22Rv1 (cell line): ENCODE data around the gene PDE2A.
A peak's percentile ranks its signal among the peaks of the same experiment; 100 is the strongest.

Source experiments
- H3K27ac ChIP-seq: fragments of 450-650 bp; 2 replicates; pipeline ENCODE4 v1.5.1; 2017
- ZFX ChIP-seq: fragments of 450-650 bp; IDR thresholded peaks from 2 replicates; pipeline ENCODE4 v1.6.1; 2017; ENCODE audit warnings: antibody characterized with exemption, borderline replicate concordance
- TF ChIP-seq, protein P1 (sequence below): fragments of 450-650 bp; IDR thresholded peaks from 2 replicates; pipeline ENCODE4 v1.5.1; 2017; ENCODE audit warnings: mild to moderate bottlenecking

Gene PDE2A

DNA sequence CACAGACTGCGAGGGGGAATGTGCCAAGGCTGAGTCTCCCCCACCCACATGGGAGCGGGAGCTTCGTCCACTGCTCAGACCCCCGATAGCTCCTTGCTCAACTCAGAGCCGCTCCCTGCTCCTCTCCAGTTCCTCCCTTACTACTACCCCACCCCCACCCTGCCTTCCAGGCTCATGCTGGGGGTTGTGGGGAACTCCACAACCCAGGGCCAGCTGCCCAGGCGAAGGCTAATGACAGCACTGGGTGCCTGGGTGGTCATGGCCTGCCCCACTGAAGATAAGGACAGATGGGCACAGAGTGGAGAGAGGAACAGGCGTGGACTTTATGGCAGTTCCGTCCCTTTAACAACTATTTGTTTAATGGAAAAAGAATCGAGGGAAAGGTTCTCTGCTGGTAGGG, 73.7 kb downstream of the PDE2A start:
- no peak overlapping the region for H3K27ac ChIP-seq
- no peak for TF ChIP-seq ZFX
- TF ChIP-seq, protein P1, sequence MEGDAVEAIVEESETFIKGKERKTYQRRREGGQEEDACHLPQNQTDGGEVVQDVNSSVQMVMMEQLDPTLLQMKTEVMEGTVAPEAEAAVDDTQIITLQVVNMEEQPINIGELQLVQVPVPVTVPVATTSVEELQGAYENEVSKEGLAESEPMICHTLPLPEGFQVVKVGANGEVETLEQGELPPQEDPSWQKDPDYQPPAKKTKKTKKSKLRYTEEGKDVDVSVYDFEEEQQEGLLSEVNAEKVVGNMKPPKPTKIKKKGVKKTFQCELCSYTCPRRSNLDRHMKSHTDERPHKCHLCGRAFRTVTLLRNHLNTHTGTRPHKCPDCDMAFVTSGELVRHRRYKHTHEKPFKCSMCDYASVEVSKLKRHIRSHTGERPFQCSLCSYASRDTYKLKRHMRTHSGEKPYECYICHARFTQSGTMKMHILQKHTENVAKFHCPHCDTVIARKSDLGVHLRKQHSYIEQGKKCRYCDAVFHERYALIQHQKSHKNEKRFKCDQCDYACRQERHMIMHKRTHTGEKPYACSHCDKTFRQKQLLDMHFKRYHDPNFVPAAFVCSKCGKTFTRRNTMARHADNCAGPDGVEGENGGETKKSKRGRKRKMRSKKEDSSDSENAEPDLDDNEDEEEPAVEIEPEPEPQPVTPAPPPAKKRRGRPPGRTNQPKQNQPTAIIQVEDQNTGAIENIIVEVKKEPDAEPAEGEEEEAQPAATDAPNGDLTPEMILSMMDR = no peak

DNA sequence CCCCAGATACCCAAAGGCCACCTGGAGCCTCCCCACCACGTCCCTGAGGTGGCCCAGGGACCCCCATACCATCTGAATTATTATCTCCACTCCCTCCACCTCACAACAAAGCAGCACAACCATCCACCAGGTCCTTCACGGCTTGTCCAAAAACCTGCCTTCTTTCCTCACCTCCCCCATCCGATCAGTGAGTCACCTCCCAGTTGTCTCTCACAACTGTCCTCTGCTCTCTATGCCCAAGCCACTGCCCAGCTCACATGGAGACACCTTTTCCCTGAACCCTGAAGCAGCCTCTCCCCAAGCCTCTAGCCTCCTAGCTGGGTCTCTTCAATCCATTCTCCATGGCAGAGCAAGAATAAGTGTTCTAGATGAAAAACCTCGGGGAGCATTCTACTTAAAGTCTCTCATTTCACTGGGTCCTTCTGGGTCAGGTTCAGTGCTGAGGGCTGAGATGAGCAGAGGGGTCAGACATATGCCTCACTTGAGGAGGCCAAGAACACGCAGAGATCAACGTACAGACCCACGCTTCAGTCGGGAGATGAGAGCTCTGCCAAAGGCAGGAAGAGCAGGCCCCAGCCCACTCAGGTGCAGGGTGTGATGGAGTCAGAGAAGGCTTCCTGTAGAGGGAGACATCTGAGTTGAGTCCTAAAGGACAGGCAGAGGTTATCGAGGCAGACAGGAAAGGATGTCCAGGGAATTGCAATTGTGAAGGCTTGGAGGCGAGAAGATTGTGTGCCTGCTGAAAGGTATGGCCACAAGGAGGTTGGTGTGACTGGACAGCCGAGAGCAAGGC, 74.7 kb downstream of the PDE2A start:
- TF ChIP-seq, protein P1 = no peak
- TF ChIP-seq ZFX = no peak
- no peak overlapping the region for H3K27ac ChIP-seq

DNA sequence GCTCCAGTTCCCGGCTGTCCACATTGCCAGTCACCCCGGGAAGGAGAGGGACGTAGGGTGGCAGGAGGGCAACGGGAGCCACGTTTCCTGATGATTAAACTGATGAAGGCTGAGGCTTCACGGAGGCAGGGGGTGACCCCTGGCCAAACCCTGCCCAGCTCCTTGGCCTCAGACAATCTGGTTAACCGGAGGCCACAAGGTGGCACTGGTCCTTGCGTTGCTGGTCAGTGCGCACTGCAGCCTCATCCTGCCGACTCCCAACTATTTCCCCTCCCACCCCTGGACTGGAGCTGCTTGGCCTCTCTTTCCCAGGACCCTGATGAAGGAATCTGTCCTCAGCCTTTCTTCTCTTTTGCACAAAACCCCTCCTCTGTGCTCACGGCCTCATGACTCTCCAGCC, 75.3 kb downstream of the PDE2A start:
- TF ChIP-seq, protein P1 = peak; percentile 48
- TF ChIP-seq ZFX = no peak
- no peak overlapping the region for H3K27ac ChIP-seq

DNA sequence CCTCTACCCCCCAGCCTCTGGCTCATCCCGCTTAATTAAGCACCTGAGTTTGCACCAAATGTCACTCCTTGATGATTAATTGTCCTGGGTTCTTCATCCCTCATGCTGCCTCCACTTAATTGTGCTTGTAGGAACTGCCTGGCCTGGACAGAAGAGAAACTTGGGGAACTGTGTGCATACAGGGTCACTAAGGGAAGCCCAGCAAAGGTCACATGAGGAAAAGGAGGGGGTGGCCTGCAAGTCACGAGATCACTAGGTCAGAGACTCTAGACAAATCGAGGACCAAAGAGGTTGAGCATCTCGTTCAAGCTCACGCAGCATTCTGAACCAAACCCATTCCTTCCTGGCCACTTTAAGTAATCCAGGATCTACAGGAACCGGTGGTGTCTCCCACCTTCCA, 75.8 kb downstream of the PDE2A start:
- no peak overlapping the region for H3K27ac ChIP-seq
- TF ChIP-seq, protein P1 = no peak
- TF ChIP-seq ZFX = no peak

DNA sequence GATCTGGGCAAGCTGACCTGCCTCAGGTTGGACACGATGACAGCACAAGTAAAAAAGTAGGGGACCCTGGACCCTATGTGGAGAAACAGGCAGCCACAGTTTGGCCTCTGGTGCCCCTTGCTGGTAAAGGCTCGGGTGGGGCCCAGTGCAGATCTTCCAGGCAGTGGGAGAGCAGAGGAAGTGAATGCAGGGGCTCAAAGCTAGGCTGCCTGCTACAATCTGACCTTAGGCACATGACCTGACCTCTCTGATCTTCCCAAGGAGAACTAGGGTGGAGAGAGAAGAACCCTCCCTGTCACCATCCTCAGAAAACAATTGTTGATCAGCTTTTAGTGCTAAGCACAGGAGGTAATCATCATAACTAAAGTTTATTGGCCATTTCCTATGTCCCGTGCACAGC, 76.5 kb downstream of the PDE2A start:
- TF ChIP-seq, protein P1 = no peak
- TF ChIP-seq ZFX = no peak
- no peak overlapping the region for H3K27ac ChIP-seq

DNA sequence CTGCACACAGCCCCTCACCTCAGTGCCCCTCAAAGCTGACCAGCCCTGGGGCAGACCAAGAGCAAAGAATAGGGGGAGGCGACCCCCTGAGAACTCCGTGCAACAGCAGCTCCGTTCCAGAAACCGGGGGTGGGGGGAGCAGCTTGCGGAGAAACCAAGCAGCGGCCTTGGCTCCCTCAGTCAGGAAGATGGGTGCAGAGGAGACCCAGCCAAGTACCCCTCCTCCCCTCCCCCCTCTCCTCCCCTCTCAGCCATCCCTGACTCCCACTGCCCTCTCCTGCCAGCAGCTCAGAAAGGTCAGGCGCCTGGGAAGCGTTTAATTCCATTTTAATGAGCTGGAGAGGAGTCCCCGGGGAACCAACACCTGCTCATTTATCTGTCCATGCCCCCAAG, 78.9 kb downstream of the PDE2A start:
- TF ChIP-seq, protein P1 = no peak

DNA sequence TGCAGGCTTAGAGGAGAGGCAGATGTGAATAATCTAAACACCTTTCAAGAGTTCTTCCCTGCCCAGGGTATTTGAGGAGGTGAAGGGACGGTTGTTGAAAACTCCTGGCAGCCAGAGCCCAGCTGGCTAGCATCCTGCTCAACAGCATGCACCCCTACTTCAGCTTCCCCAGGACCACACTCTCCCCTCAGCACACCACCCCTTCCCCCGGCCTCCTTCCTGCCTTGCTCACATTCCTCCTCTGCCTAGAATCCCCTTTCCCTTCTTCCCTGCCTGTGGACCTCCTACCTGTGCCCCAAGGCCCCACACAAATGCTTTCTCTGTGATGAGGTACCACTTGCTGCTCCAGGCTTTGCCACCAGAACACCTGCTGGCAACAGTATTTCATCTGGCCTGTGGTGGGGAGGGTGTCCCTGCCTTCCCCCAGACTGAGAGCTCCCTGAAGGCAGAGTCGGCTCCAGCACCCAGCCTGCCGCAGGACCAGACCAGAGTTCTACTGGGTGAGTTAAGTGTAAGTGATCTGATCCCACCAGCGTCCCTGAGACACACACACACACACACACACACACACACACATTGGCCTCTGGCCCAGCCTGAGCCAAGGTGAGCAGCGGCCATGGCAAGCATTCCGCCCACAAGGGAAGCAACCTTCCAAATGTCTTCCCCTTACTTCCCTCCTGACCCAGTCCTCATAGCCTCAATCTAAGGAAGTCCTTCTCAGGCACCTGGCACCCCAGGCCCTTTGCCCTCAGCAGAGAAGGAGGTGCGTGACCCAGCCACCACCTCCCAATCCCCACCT, 79.5 kb downstream of the PDE2A start:
- no peak for TF ChIP-seq ZFX
- TF ChIP-seq, protein P1 = no peak
- H3K27ac ChIP-seq = no peak overlapping the region

More for the DNA sequence above, 78.9 kb downstream of the PDE2A start:
- no peak overlapping the region for H3K27ac ChIP-seq
